Testis (tissue), 3 donors: ENCODE data around the gene SC5D. TPM values are rescaled to one million over a fixed set of nuclear protein-coding genes. Genes with fewer than 3 reads are reported as not detected.

Source experiments
- DNase-seq: peaks from one replicate; pipeline ENCODE4 v3.0.0-alpha.2; 2019
- H3K27ac ChIP-seq, 2 donors: fragments of 200-600 bp; sonication (generic); one replicate each; pipeline ENCODE4 v1.5.1; 2019
- H3K27me3 ChIP-seq: fragments of 200-600 bp; sonication (generic); one replicate; pipeline ENCODE4 v1.5.1; 2019
- H3K36me3 ChIP-seq: fragments of 200-600 bp; sonication (generic); one replicate; pipeline ENCODE4 v1.5.1; 2017; ENCODE audit warnings: low read depth; ENCODE audit errors: missing control alignments
- H3K4me1 ChIP-seq: fragments of 200-600 bp; sonication (generic); one replicate; pipeline ENCODE4 v1.5.1; 2019
- H3K4me3 ChIP-seq, 2 donors: fragments of 200-600 bp; sonication (generic); one replicate each; pipeline ENCODE4 v1.5.1; 2017 to 2019
- H3K9me3 ChIP-seq: fragments of 200-600 bp; sonication (generic); one replicate; pipeline ENCODE4 v1.5.1; 2017
- CTCF ChIP-seq, 3 experiments: fragments of 450-650 bp in 2 of 3; fragments of 200-600 bp in 1 of 3; sonication (generic) in 1 of 3; IDR thresholded peaks; one replicate each; pipeline ENCODE4 v1.5.1; 2016 to 2019; ENCODE audit warnings: antibody characterized with exemption in 3 of 3, mild to moderate bottlenecking in 2 of 3, moderate library complexity in 1 of 3
- POLR2A ChIP-seq: fragments of 450-650 bp; IDR thresholded peaks from one replicate; pipeline ENCODE4 v1.6.1; 2017; ENCODE audit warnings: antibody characterized with exemption, mild to moderate bottlenecking, moderate library complexity
- WGBS, 2 donors: methylation state at CpG; one replicate each; pipeline ENCODE4 v1.1.5; 2018; 5-methylcytosine and 5-hydroxymethylcytosine counted together
- intact Hi-C: fragments of 100-400 bp; cut with DNase I; formaldehyde crosslinking; loops from one replicate; pipeline ENCODE4 v1.15.1; 2023; ENCODE audit warnings: low total_unique reads
- polyA plus RNA-seq: library from polyadenylated mRNA; stranded (reverse); fragments of 350-450 nt; fragmentation: Illumina TruSeq; extraction: RNeasy Lipid Tissue Mini Kit (QIAGEN cat#74804); gene quantifications from one replicate; pipeline ENCODE4 v1.2.3, GENCODE V29; 2014; ENCODE audit warnings: low read depth, low replicate concordance; ENCODE audit not compliant: insufficient read depth
- total RNA-seq, 2 donors: library from RNA; depleted of rRNA; stranded (reverse); fragments of >200 nt; gene quantifications; one replicate each; pipeline ENCODE4 v1.2.3, GENCODE V29; 2016

SC5D gene
- total and polyA plus RNA-seq, 3 donors from 2014 or later: 34.6 to 46.4 (median 41.3) TPM

- Histone ChIP-seq H3K27me3 (no peaks in the 10 kb centered on the region), H3K36me3 (no peaks in the 10 kb centered on the region), H3K4me3 (no peak overlapping the region), H3K4me1 (no peaks in the 10 kb centered on the region), H3K27ac (no peak overlapping the region), H3K9me3 (no peaks in the 10 kb centered on the region)
- no peak for DNase-seq
- TF ChIP-seq CTCF (IDR thresholded peaks at IDR 0.05): no peak
- TF ChIP-seq POLR2A: no peak
- intact Hi-C loops: no loop called here
Observed at GRCh38 chr11:121254756-121255155, 37.8 kb upstream of the SC5D start.

- no peaks in the 10 kb centered on the region for H3K9me3 ChIP-seq
- no peak overlapping the region for H3K27ac ChIP-seq
- no peaks in the 10 kb centered on the region for H3K36me3 ChIP-seq
- DNase-seq: no peak
- WGBS, 2 donors: 80 to 83% methylated on average over 2 of the region's 2 CpGs
- intact Hi-C loops: no loop called here
- no peak overlapping the region for H3K4me3 ChIP-seq
- H3K27me3 ChIP-seq: no peaks in the 10 kb centered on the region
- no peaks in the 10 kb centered on the region for H3K4me1 ChIP-seq
- no peak for TF ChIP-seq CTCF (IDR thresholded peaks at IDR 0.05)
- TF ChIP-seq POLR2A: no peak
Observed at GRCh38 chr11:121255473-121256125, 37.0 kb upstream of the SC5D start.

GRCh38 chr11:121257289-121257688 lies 35.3 kb upstream of the SC5D start:
- H3K4me1 ChIP-seq: no peaks in the 10 kb centered on the region
- H3K9me3 ChIP-seq: no peaks in the 10 kb centered on the region
- TF ChIP-seq CTCF (IDR thresholded peaks at IDR 0.05) (no peak), POLR2A (no peak)
- no peak for DNase-seq
- intact Hi-C loops: no loop called here
- H3K36me3 ChIP-seq: no peaks in the 10 kb centered on the region
- no peak overlapping the region for H3K27ac ChIP-seq
- no peaks in the 10 kb centered on the region for H3K27me3 ChIP-seq
- H3K4me3 ChIP-seq: no peak overlapping the region

- intact Hi-C loops: no loop called here
- Histone ChIP-seq H3K36me3 (no peaks in the 10 kb centered on the region), H3K4me3 (no peak overlapping the region), H3K27me3 (no peaks in the 10 kb centered on the region), H3K4me1 (no peaks in the 10 kb centered on the region), H3K27ac (no peak overlapping the region), H3K9me3 (no peaks in the 10 kb centered on the region)
- no peak for DNase-seq
- 64% methylated on average over 1 of the region's 1 CpG for WGBS, 2 donors
- TF ChIP-seq CTCF (IDR thresholded peaks at IDR 0.05): no peak
- no peak for TF ChIP-seq POLR2A
Observed at GRCh38 chr11:121257976-121258375, 34.6 kb upstream of the SC5D start.

GRCh38 chr11:121265586-121265985 lies 27.0 kb upstream of the SC5D start:
- Histone ChIP-seq H3K4me3 (no peak overlapping the region), H3K9me3 (no peaks in the 10 kb centered on the region), H3K4me1 (no peaks in the 10 kb centered on the region), H3K36me3 (no peaks in the 10 kb centered on the region), H3K27me3 (no peaks in the 10 kb centered on the region), H3K27ac (no peak overlapping the region)
- intact Hi-C loops: no loop called here
- TF ChIP-seq POLR2A (no peak), CTCF (IDR thresholded peaks at IDR 0.05) (no peak)
- WGBS, 2 donors: 74 to 100% methylated on average over 1 to 6 of the region's 6 CpGs
- no peak for DNase-seq
